Measurements from ENCODE around the gene INTS15. TPM values are rescaled to one million over a fixed set of nuclear protein-coding genes. Genes with fewer than 3 reads are reported as not detected.

INTS15 gene
- total RNA-seq, 1 experiment from 2014 or later, result 46.8 TPM

- no peaks in the 10 kb centered on the region for H3K9me3 ChIP-seq (ENCODE audit: control insufficient read depth, insufficient read depth, low read depth, low read length)
- no peaks in the 10 kb centered on the region for H3K27me3 ChIP-seq (ENCODE audit: control insufficient read depth, insufficient read depth, low read length)
- CTCF ChIA-PET, result no interaction called here
- H3K27ac ChIP-seq (ENCODE audit: low read length), result no peak overlapping the region
- DNase-seq (ENCODE audit: low read depth, low spot score) (no peak), ATAC-seq (no peak)
- BruUV-seq (replicated peaks), result no TSS peak
- H3K4me3 ChIP-seq (ENCODE audit: low read depth in 2 of 2, low read length in 2 of 2), result no peak overlapping the region
- no peaks in the 10 kb centered on the region for H3K4me1 ChIP-seq (ENCODE audit: control insufficient read depth, insufficient read depth, low read length)
- intact Hi-C loops (cut with micrococcal nuclease; ENCODE audit: unreplicated experiment), result no loop called here
- TF ChIP-seq POLR2AphosphoS5 (IDR thresholded peaks at IDR 0.05; ENCODE audit: low read depth, low read length), result no peak
- no peak for TF ChIP-seq SIN3A (IDR thresholded peaks at IDR 0.05; ENCODE audit: borderline replicate concordance, insufficient read depth, low read depth, low read length)
- no peak for TF ChIP-seq CTCF (IDR thresholded peaks at IDR 0.05)
- no peaks in the 10 kb centered on the region for H3K36me3 ChIP-seq (ENCODE audit: control insufficient read depth, insufficient read depth, low read length)
- POLR2A ChIA-PET, result no interaction called here
- in situ Hi-C loops (cut with HindIII; ENCODE audit: low pct_unique_long_range_greater_than_20kb, low sequenced_read_pairs), result no loop called here
Measured at GRCh38 chr7:6628045-6628444, 38.2 kb downstream of the INTS15 start.

DNA sequence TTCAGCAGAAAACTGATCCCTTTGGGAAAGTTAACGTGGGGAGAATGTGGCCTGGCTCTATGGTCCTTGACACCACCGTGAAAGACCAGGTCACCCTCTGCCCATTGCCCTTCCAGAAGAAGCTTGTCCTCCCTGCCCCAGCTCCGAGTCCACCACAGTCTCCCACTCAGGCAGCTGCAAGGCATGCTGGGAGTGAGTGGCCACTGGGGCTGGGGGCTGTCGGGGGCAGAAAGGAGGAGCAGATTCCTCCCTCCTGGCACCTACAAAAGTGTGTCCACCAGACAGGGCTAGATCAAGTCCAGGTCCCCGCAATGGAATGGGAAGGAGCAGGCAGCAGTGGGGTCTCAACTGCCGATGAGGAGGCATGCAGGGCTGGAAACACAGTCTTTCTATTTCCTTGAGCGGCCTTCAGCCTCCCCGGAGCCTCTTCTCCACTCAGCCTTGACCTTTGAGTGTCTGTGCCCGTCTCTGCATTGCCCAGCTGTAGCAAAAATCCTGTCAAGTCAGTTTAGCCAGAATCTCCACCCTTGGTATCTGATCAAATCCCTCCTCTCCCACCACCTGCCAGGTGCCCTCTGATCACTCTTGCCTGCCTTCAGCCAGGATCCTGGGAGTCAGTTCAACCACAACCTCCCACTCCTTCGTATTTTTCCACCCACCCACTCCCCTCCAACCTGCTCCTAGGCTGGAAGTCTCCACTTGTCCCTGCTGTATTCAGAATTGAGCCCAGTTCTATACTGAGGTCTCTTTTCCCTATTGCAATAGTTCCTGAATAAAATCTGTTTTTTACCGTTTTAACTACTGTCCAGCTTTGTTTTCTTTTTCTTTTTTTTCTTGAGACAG is 40.4 kb downstream of the INTS15 start:
- in situ Hi-C loops (cut with HindIII; ENCODE audit: low pct_unique_long_range_greater_than_20kb, low sequenced_read_pairs) (loop anchor here (5.0 kb wide), 1 partner anchor 62 kb away; no protein-coding TSS in a partner anchor), intact Hi-C loops (cut with micrococcal nuclease; ENCODE audit: unreplicated experiment) (no loop called here)
- no peak overlapping the region for H3K27ac ChIP-seq (ENCODE audit: low read length)
- BruUV-seq (replicated peaks), result no TSS peak
- H3K4me1 ChIP-seq (ENCODE audit: control insufficient read depth, insufficient read depth, low read length), result 0 out of 2 replicates have a peak, but pooled peaks cover 2% of the 10 kb centered on the region
- no peak for DNase-seq (ENCODE audit: low read depth, low spot score)
- ATAC-seq, result 0 out of 2 replicates have a peak, but pooled peaks have one; percentile 17
- ChIA-PET POLR2A (no interaction called here), CTCF (interaction anchor here (0.6 kb wide), 2 partner anchors 32 to 301 kb away, joined by 3 to 7 read pairs; no protein-coding TSS in a partner anchor)
- TF ChIP-seq CTCF (IDR thresholded peaks at IDR 0.05) (no peak), SIN3A (IDR thresholded peaks at IDR 0.05; ENCODE audit: borderline replicate concordance, insufficient read depth, low read depth, low read length) (no peak), TCF7L2 (IDR thresholded peaks at IDR 0.05; ENCODE audit: low read depth, low read length) (no peak), REST (IDR thresholded peaks at IDR 0.05; ENCODE audit: insufficient read depth in 1 of 2, low read depth in 2 of 2, low read length in 1 of 2) (no peak), POLR2AphosphoS5 (IDR thresholded peaks at IDR 0.05; ENCODE audit: low read depth, low read length) (no peak)
- no peaks in the 10 kb centered on the region for H3K36me3 ChIP-seq (ENCODE audit: control insufficient read depth, insufficient read depth, low read length)
- no peaks in the 10 kb centered on the region for H3K9me3 ChIP-seq (ENCODE audit: control insufficient read depth, insufficient read depth, low read depth, low read length)
- no peak overlapping the region for H3K4me3 ChIP-seq (ENCODE audit: low read depth in 2 of 2, low read length in 2 of 2)
- no peaks in the 10 kb centered on the region for H3K27me3 ChIP-seq (ENCODE audit: control insufficient read depth, insufficient read depth, low read length)
